ENCODE measurements around the gene UBTD2.
"Not testable (repeated sequence)": the region's sequence is repeated elsewhere in the genome, so short reads cannot be mapped to it uniquely, and the experiment has no call there.

UBTD2 gene

DNA sequence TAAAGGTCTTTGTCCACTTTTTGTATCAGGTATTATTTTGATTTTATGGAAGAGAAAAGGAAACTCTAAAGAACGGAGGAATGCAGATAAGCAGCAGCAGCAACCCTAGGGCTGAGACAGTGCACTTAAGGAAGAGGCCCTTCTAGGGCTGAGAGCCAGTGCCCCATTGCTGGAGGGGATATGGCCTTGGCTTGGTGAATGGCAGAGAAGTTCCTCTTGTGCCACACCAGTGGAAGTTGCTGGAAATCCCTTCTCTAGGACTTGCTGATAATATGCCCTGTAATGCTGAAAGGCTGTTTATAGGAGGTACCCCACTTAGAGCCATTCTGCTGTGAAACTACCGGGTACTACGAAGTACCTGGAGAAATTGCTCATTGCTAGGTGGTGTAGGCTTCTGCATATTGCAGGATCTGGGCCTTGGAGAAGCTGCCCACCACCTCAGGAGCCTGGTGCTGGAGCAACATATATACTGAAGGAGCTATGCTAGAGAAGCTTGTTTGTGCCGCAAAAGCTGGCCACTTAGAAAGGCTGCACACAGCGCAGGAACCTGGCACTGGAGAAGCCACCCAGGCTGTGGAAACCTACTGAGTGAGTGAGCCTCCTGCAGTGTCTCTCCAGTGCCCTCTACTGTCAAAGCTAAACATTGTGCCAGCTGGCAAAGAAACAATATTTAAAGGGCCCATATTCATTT lies 9.6 kb upstream of the UBTD2 start:
- peak; percentile 89 for TF ChIP-seq CTCF (IDR thresholded peaks at IDR 0.05; ENCODE audit: control extremely low read depth, extremely low read depth, low read depth, missing control alignments)
- ChIA-PET POLR2A (no interaction called here), CTCF (interaction anchor here (0.6 to 5.6 kb wide), 21 partner anchors 8 to 386 kb away, joined by 3 to 37 read pairs (median 4); partner anchors contain the start of gene UBTD2)
- DNase-seq (ENCODE audit: extremely low spot score), result peak; percentile 69

DNA sequence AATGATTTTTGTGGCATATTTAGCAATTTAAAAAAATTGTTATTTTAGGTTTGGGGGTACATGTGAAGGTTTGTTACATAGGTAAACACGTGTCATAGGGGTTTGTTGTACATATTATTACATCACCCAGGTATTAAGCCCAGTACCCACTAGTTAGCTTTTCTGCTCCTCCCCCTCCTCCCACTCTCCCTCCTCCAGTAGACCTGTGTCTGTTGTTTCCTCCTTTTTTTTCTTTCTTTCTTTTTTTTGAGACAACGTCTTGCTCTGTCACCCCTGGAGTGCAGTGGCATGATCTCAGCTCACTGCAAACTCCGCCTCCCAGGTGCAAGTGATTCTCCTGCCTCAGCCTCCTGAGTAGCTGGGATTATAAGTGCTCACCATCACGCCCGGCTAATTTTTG lies 8.3 kb upstream of the UBTD2 start:
- CTCF ChIA-PET, result interaction anchor here (1.0 to 5.6 kb wide), 11 partner anchors 8 to 380 kb away, joined by 3 to 37 read pairs (median 6); partner anchors contain the start of genes STK10 and UBTD2

DNA sequence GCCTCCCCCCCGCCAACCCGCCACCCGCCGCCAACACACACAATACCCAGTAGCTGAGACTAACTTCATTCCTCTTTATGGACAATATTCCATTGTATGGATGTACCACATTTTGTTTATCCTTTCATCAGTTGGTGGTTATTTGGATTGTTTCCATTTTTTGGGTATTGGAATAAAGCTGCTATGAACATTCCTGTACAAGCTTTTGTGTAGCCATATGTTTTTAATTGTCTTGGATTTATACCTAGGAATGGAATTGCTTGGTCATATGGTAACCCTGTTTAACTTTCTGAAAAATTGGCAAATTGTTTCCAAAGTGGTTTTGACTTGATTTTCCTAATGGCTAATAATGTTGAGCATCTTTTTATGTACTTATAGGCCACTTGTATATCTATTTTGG lies 4.9 kb upstream of the UBTD2 start:
- DNase-seq (ENCODE audit: extremely low spot score), result no peak
- ChIA-PET POLR2A (no interaction called here), CTCF (no interaction called here)
- TF ChIP-seq CTCF (IDR thresholded peaks at IDR 0.05; ENCODE audit: control extremely low read depth, extremely low read depth, low read depth, missing control alignments), result no peak

More for the DNA sequence above, 8.3 kb upstream of the UBTD2 start:
- DNase-seq (ENCODE audit: extremely low spot score); POLR2A ChIA-PET: not testable (repeated sequence)

DNA sequence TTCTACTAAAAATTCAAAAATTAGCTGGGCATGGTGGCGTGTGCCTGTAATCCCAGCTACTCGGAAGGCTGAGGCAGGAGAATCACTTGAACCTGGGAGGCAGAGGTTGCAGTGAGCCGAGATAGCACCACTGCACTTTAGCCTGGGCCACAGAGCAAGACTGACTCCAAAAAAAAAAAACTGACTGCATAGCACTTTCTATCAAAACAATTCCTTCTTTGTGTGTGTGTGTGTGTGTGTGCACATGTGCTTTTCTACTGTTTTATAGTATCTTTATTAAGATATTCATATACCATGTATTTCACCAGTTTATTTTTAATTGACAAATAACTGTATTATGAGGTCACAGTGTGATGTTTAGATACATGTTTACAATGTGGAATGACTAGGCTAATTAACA lies 3.6 kb upstream of the UBTD2 start:
- POLR2A ChIA-PET; DNase-seq (ENCODE audit: extremely low spot score): not testable (repeated sequence)
- CTCF ChIA-PET, result interaction anchor here (1.9 kb wide), 1 partner anchor 375 kb away, joined by 4 read pairs; no protein-coding TSS in a partner anchor

DNA sequence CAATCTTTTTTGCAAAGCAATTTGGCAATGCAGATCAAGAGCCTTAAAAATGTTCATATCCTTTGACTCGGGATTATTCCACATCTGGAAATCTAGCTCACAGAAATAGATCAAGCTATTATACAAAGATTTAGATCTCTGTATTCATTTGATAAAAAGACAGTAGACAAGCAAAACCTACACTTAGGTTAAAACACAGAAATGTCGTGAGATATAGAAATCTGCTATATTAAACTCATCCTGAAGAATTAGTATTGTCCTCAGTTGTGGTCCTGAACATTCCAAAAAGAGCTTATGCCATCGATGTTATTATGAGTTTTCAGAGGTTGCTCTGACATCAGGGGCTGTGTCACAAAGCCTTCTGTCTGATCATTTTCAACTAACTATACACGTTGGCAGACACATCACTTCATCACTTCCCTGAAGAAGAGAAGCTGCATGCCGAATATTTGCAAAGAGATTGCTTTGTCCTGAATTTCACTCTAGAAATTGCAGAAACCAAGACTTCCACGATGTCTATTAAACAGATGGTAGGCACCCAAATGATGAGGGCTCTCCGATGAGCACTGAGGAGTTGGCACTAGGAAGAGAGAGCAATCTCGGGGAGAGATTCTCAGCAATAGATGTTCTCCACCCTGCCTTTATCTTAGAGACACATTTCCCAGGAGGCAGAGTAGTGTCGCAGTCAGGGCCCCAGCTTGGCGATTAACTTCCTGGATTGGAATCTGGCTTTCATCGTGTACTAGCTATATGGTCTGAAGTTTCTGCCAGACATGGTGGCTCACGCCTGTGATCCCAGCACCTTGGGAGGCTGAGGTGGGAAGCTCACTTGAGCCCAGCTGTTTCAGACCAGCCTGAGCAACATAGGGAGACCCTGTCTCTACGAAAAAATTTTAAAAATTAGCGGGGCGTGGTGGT lies 1.9 kb upstream of the UBTD2 start:
- CTCF ChIA-PET, result interaction anchor here (1.1 to 1.9 kb wide), 8 partner anchors 8 to 373 kb away, joined by 3 to 12 read pairs (median 4); partner anchors contain the start of gene STK10
- DNase-seq (ENCODE audit: extremely low spot score), result no peak
- POLR2A ChIA-PET, result interaction anchor here (0.6 kb wide), 1 partner anchor 240 kb away, joined by 5 read pairs; no protein-coding TSS in a partner anchor
- no peak for TF ChIP-seq CTCF (IDR thresholded peaks at IDR 0.05; ENCODE audit: control extremely low read depth, extremely low read depth, low read depth, missing control alignments)

DNA sequence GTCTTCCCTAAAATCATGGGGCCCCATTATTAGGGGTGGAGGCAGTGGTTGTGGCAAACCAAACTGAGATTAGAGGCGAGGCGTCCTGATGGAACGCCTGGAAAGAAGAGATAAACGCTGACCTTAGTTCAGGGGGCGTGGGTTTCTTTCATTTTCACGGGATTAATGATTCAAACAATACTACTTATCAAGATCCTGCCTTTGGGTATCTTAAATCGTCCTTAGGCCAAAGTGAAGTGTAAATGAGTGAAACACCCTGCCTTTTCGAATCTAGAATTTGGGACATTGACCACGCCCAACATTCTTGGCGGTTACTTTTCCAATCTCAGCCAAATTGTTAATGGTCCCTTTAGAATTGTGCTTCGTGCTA lies 1.0 kb upstream of the UBTD2 start:
- ChIA-PET POLR2A (interaction anchor here (0.6 kb wide), 1 partner anchor 171 kb away, joined by 3 read pairs; no protein-coding TSS in a partner anchor), CTCF (interaction anchor here (1.3 to 1.9 kb wide), 6 partner anchors 9 to 372 kb away, joined by 3 to 12 read pairs (median 4); partner anchors contain the start of gene STK10)
- no peak for DNase-seq (ENCODE audit: extremely low spot score)
- no peak for TF ChIP-seq CTCF (IDR thresholded peaks at IDR 0.05; ENCODE audit: control extremely low read depth, extremely low read depth, low read depth, missing control alignments)

- ChIA-PET POLR2A (interaction anchor here (0.6 to 1.7 kb wide), 2 partner anchors 97 to 170 kb away, joined by 3 to 5 read pairs; no protein-coding TSS in a partner anchor), CTCF (interaction anchor here (0.8 to 4.6 kb wide), 15 partner anchors 9 to 372 kb away, joined by 3 to 37 read pairs (median 5); partner anchors contain the start of gene STK10)
- no peak for TF ChIP-seq CTCF (IDR thresholded peaks at IDR 0.05; ENCODE audit: control extremely low read depth, extremely low read depth, low read depth, missing control alignments)
- DNase-seq (ENCODE audit: extremely low spot score), result peak; percentile 95
These were observed 472 bp upstream of the UBTD2 start for GRCh38 chr5:172283862-172284610.

All from GM10248 (cell line).